HEK293 (cell line): ENCODE measurements around the gene SLC35F4.

ENCODE experiments used
- CTCF ChIA-PET: fragments of 350-600 bp; formaldehyde crosslinking; extraction: SDS; loops from one replicate; lab custom pipeline; 2021; ENCODE audit warnings: antibody characterized with exemption; lab: Yijun Ruan, JAX
- POLR2A ChIA-PET: fragments of 300-600 bp; formaldehyde crosslinking; extraction: SDS; loops from one replicate; lab custom pipeline; 2020; ENCODE audit warnings: antibody characterized with exemption, inconsistent platforms; lab: Yijun Ruan, JAX
- H3K27ac ChIP-seq: fragments of 200-500 bp; sonication (Bioruptor generic); 2 replicates; pipeline ENCODE4 v1.5.1; 2014; ENCODE audit warnings: low read depth, low read length, control low read depth, inconsistent platforms; ENCODE audit errors: extremely low read depth
- H3K36me3 ChIP-seq, 2 experiments: fragments of 200-500 bp in 1 of 2; sonication (Bioruptor generic) in 1 of 2; 1 replicate in 1 of 2; 2 replicates in 1 of 2; pipeline ENCODE4 v1.5.1; 2014 to 2017; ENCODE audit warnings: inconsistent platforms in 2 of 2, low read length in 2 of 2; ENCODE audit not compliant: control insufficient read depth in 2 of 2, insufficient read depth in 1 of 2
- H3K4me1 ChIP-seq: fragments of 200-500 bp; sonication (Bioruptor generic); 2 replicates; pipeline ENCODE4 v1.5.1; 2014; ENCODE audit warnings: mild to moderate bottlenecking, low read length, inconsistent platforms; ENCODE audit not compliant: control insufficient read depth, insufficient read depth
- H3K4me3 ChIP-seq: 2 replicates; pipeline ENCODE4 v1.5.1; 2011; ENCODE audit warnings: low read depth, mild to moderate bottlenecking, control low read depth, low read length, moderate library complexity
- H3K9me3 ChIP-seq: fragments of 200-500 bp; sonication (Bioruptor generic); 2 replicates; pipeline ENCODE4 v1.5.1; 2014; ENCODE audit warnings: low read depth, low read length, inconsistent platforms; ENCODE audit not compliant: control insufficient read depth, insufficient read depth
- KLF7 ChIP-seq: fragments of 450-650 bp; formaldehyde crosslinking; IDR thresholded peaks from 2 replicates; pipeline ENCODE4 v1.5.1; 2016; ENCODE audit warnings: missing biosample characterization, missing genetic modification characterization, borderline replicate concordance
- ZNF37A ChIP-seq: fragments of 450-650 bp; IDR thresholded peaks from 2 replicates; pipeline ENCODE4 v1.5.1; 2018; ENCODE audit warnings: missing biosample characterization, missing genetic modification characterization
- ZNF561 ChIP-seq: fragments of 450-650 bp; IDR thresholded peaks from 2 replicates; pipeline ENCODE4 v1.5.1; 2018; ENCODE audit warnings: missing biosample characterization, missing genetic modification characterization, borderline replicate concordance
- ZNF654 ChIP-seq: fragments of 450-650 bp; formaldehyde crosslinking; IDR thresholded peaks from 2 replicates; pipeline ENCODE4 v1.5.1; 2016; ENCODE audit warnings: low read depth, missing biosample characterization, missing genetic modification characterization
- ZNF670 ChIP-seq: fragments of 450-650 bp; formaldehyde crosslinking; IDR thresholded peaks from 2 replicates; pipeline ENCODE4 v1.5.1; 2016; ENCODE audit warnings: missing biosample characterization, missing genetic modification characterization, low read depth
- TF ChIP-seq, protein P1 (sequence below): fragments of 450-650 bp; formaldehyde crosslinking; IDR thresholded peaks from 2 replicates; pipeline ENCODE4 v1.5.1; 2016; ENCODE audit warnings: missing biosample characterization, missing genetic modification characterization
- TF ChIP-seq, protein P2 (sequence below): fragments of 450-650 bp; formaldehyde crosslinking; IDR thresholded peaks from 2 replicates; pipeline ENCODE4 v1.5.1; 2016; ENCODE audit warnings: missing biosample characterization, missing genetic modification characterization
- TF ChIP-seq, protein P3 (sequence below): fragments of 450-650 bp; formaldehyde crosslinking; IDR thresholded peaks from 2 replicates; pipeline ENCODE4 v1.5.1; 2017; ENCODE audit warnings: missing biosample characterization, missing genetic modification characterization
- TF ChIP-seq, protein P4 (sequence below): fragments of 450-650 bp; formaldehyde crosslinking; IDR thresholded peaks from 2 replicates; pipeline ENCODE4 v1.5.1; 2017; ENCODE audit warnings: missing biosample characterization, missing genetic modification characterization
- TF ChIP-seq, protein P5 (sequence below): fragments of 450-650 bp; formaldehyde crosslinking; IDR thresholded peaks from 2 replicates; pipeline ENCODE4 v1.5.1; 2017; ENCODE audit warnings: missing biosample characterization, mild to moderate bottlenecking, missing genetic modification characterization, moderate library complexity

The SLC35F4 gene

DNA sequence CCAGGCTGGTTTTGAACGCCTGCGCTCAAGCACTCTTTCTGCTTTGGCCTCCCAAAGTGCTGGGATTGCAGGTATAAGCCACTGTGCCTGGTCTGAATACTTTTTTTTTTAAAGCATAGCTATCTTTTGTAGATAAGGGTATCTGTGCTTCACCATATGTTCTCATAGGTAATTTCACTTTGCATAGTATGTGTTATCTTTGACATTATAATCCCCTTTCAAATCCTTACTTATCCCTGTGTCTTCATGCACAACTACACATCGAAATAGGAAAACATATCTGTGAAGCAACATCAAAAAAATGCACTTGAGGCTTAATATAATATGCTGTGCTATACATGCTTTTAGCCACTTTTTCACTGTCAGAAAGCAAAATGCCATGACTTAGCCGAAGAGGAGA, 94.1 kb downstream of the SLC35F4 start:
- no peak overlapping the region for H3K4me3 ChIP-seq
- no peak overlapping the region for H3K27ac ChIP-seq
- H3K36me3 ChIP-seq: no peaks in the 10 kb centered on the region
- no peaks in the 10 kb centered on the region for H3K4me1 ChIP-seq
- ChIA-PET POLR2A (no interaction called here), CTCF (no interaction called here)
- TF ChIP-seq, protein P1, sequence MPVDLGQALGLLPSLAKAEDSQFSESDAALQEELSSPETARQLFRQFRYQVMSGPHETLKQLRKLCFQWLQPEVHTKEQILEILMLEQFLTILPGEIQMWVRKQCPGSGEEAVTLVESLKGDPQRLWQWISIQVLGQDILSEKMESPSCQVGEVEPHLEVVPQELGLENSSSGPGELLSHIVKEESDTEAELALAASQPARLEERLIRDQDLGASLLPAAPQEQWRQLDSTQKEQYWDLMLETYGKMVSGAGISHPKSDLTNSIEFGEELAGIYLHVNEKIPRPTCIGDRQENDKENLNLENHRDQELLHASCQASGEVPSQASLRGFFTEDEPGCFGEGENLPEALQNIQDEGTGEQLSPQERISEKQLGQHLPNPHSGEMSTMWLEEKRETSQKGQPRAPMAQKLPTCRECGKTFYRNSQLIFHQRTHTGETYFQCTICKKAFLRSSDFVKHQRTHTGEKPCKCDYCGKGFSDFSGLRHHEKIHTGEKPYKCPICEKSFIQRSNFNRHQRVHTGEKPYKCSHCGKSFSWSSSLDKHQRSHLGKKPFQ (tag by site-specific recombination): no peak
- no peak for TF ChIP-seq ZNF37A (tag by site-specific recombination)
- TF ChIP-seq, protein P2, sequence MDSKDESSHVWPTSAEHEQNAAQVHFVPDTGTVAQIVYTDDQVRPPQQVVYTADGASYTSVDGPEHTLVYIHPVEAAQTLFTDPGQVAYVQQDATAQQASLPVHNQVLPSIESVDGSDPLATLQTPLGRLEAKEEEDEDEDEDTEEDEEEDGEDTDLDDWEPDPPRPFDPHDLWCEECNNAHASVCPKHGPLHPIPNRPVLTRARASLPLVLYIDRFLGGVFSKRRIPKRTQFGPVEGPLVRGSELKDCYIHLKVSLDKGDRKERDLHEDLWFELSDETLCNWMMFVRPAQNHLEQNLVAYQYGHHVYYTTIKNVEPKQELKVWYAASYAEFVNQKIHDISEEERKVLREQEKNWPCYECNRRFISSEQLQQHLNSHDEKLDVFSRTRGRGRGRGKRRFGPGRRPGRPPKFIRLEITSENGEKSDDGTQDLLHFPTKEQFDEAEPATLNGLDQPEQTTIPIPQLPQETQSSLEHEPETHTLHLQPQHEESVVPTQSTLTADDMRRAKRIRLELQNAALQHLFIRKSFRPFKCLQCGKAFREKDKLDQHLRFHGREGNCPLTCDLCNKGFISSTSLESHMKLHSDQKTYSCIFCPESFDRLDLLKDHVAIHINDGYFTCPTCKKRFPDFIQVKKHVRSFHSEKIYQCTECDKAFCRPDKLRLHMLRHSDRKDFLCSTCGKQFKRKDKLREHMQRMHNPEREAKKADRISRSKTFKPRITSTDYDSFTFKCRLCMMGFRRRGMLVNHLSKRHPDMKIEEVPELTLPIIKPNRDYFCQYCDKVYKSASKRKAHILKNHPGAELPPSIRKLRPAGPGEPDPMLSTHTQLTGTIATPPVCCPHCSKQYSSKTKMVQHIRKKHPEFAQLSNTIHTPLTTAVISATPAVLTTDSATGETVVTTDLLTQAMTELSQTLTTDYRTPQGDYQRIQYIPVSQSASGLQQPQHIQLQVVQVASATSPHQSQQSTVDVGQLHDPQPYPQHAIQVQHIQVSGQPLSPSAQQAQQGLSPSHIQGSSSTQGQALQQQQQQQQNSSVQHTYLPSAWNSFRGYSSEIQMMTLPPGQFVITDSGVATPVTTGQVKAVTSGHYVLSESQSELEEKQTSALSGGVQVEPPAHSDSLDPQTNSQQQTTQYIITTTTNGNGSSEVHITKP (tag by site-specific recombination): no peak
- no peak for TF ChIP-seq ZNF670 (tag by site-specific recombination)
- no peak for TF ChIP-seq ZNF654 (tag by site-specific recombination)
- no peak for TF ChIP-seq ZNF561 (tag by site-specific recombination)
- TF ChIP-seq, protein P3, sequence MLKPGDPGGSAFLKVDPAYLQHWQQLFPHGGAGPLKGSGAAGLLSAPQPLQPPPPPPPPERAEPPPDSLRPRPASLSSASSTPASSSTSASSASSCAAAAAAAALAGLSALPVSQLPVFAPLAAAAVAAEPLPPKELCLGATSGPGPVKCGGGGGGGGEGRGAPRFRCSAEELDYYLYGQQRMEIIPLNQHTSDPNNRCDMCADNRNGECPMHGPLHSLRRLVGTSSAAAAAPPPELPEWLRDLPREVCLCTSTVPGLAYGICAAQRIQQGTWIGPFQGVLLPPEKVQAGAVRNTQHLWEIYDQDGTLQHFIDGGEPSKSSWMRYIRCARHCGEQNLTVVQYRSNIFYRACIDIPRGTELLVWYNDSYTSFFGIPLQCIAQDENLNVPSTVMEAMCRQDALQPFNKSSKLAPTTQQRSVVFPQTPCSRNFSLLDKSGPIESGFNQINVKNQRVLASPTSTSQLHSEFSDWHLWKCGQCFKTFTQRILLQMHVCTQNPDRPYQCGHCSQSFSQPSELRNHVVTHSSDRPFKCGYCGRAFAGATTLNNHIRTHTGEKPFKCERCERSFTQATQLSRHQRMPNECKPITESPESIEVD (tag by site-specific recombination): no peak
- TF ChIP-seq, protein P4, sequence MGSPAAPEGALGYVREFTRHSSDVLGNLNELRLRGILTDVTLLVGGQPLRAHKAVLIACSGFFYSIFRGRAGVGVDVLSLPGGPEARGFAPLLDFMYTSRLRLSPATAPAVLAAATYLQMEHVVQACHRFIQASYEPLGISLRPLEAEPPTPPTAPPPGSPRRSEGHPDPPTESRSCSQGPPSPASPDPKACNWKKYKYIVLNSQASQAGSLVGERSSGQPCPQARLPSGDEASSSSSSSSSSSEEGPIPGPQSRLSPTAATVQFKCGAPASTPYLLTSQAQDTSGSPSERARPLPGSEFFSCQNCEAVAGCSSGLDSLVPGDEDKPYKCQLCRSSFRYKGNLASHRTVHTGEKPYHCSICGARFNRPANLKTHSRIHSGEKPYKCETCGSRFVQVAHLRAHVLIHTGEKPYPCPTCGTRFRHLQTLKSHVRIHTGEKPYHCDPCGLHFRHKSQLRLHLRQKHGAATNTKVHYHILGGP (tag by site-specific recombination): no peak
- TF ChIP-seq, protein P5, sequence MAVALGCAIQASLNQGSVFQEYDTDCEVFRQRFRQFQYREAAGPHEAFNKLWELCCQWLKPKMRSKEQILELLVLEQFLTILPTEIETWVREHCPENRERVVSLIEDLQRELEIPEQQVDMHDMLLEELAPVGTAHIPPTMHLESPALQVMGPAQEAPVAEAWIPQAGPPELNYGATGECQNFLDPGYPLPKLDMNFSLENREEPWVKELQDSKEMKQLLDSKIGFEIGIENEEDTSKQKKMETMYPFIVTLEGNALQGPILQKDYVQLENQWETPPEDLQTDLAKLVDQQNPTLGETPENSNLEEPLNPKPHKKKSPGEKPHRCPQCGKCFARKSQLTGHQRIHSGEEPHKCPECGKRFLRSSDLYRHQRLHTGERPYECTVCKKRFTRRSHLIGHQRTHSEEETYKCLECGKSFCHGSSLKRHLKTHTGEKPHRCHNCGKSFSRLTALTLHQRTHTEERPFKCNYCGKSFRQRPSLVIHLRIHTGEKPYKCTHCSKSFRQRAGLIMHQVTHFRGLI (tag by site-specific recombination): no peak
- H3K9me3 ChIP-seq: no peaks in the 10 kb centered on the region

DNA sequence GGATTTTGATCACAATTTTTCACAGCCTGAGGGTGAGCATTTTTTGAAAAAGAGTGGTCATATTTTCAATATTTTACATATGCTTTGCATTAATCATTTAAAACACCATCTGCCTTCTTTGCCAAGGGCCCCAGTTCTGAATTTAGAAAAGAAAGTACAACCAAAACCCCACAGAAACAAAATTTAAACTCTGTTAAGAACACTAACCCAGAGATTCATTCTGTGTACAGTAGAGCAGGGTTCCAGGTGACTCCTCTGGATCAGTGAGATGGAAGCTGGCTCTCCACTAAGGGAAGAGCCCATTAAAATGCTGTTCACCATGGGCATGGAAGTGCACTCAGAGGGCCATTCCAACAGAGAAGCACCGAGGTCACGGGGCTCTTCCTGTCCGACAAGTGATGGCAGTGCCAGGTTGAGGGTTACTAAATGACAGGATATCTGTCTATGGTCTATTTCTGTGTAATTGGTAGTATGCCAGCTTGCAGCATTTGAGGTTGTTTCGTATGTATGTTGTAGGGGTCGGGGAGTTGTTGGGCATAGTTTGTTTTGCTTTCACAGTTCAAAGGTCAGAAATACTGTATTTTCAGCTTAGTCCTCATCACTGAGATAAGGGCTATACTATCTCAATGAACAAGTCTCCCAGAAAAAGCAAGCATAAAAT, 95.9 kb downstream of the SLC35F4 start:
- no peaks in the 10 kb centered on the region for H3K9me3 ChIP-seq
- H3K4me1 ChIP-seq: no peaks in the 10 kb centered on the region
- no peak overlapping the region for H3K4me3 ChIP-seq
- no peaks in the 10 kb centered on the region for H3K36me3 ChIP-seq
- no peak for TF ChIP-seq KLF7 (tag by site-specific recombination)
- TF ChIP-seq, all 188 proteins: peak for 0
- ChIA-PET CTCF (interaction anchor here (0.6 kb wide), 1 partner anchor 201 kb away, joined by 3 read pairs; no protein-coding TSS in a partner anchor), POLR2A (no interaction called here)
- no peak overlapping the region for H3K27ac ChIP-seq
